Activated naive CD8-positive, alpha-beta T cell treated with anti-CD3 and anti-CD28 coated beads, Interleukin-2, amount 50 U/mL, for 24 hours (primary cell): ENCODE measurements around the gene TOMM6.
"Not testable (repeated sequence)": the region's sequence is repeated elsewhere in the genome, so short reads cannot be mapped to it uniquely, and the experiment has no call there.

Experiments used
- ATAC-seq: fragments of 150-1000 bp; cut with Tn5 transposase; one replicate; pipeline ENCODE4 v1.10.0; 2021
- DNase-seq: peaks from one replicate; pipeline ENCODE4 v3.0.0; 2021
- H3K27ac Mint-ChIP-seq: one replicate; pipeline ENCODE4 v1.8.0; 2021; ENCODE audit warnings: mild to moderate bottlenecking, mixed read lengths
- H3K27me3 Mint-ChIP-seq: one replicate; pipeline ENCODE4 v1.8.0; 2021; ENCODE audit warnings: mixed read lengths
- H3K36me3 Mint-ChIP-seq: one replicate; pipeline ENCODE4 v1.8.0; 2021; ENCODE audit warnings: low read depth, mixed read lengths
- H3K4me1 Mint-ChIP-seq: one replicate; pipeline ENCODE4 v1.8.0; 2021; ENCODE audit warnings: mixed read lengths
- H3K4me3 Mint-ChIP-seq: one replicate; pipeline ENCODE4 v1.8.0; 2021; ENCODE audit warnings: mild to moderate bottlenecking, moderate library complexity, mixed read lengths
- H3K9me3 Mint-ChIP-seq: one replicate; pipeline ENCODE4 v1.8.0; 2021; ENCODE audit warnings: mixed read lengths

TOMM6 gene

DNA sequence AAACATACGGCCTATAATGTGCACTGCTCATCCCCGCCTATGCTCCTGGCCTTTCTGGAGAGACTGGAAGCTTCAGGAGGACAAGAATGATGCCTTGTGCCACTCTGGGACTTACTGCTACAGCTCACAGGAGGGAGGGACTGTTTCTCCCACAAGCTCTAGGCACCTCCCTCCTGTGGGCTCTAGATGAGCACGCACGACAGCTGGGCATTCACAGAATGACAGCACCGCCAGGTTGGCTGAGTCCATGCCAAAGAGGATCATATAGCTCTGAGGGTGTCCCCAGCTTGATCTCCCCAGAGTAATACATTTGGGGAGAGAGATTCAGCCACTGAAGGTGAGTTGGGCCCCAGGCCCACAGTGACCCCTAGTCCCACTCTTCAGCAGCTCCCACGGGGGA lies 30.2 kb upstream of the TOMM6 start:
- H3K4me1 Mint-ChIP-seq = peaks cover 1% of the 10 kb centered on the region
- H3K36me3 Mint-ChIP-seq = no peaks in the 10 kb centered on the region
- ATAC-seq = no peak
- H3K9me3 Mint-ChIP-seq = no peaks in the 10 kb centered on the region
- DNase-seq = no peak
- H3K4me3 Mint-ChIP-seq = no peak overlapping the region
- no peak overlapping the region for H3K27ac Mint-ChIP-seq
- H3K27me3 Mint-ChIP-seq = peaks cover 5% of the 10 kb centered on the region

DNA sequence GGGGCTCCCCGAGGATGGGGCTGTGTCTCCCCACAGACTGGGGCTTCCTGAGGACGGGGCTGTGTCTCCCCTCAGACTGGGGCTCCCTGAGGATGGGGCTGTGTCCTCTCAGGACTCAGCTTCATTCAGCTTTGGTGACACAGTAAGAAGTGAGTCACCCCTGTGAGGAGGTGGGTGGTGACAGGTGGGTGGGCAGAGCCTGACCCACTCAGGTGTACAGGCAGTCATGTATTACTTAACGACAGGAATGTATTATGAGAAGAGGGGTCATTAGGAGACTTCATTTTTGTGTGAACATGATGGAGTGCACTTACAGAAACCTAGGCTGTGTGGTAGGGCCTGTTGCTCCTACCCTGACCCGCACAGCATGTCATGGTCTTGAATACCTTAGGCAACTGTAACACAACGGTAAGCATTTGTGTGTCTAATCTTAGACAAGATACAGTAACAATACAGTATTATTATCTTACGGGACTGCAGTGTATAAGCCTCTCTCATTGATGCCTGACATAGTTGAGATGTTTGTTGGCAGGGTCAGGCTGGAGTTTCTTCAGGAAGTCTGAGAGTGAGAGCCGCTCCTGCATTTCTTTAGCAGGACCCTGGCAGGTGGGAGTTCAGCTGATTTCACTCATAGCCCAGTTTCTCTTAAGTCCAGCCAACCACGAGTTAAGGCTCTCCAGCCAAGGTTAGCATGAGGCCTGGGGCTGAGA lies 29.4 kb upstream of the TOMM6 start:
- no peak for DNase-seq
- H3K27ac Mint-ChIP-seq = no peak overlapping the region

DNA sequence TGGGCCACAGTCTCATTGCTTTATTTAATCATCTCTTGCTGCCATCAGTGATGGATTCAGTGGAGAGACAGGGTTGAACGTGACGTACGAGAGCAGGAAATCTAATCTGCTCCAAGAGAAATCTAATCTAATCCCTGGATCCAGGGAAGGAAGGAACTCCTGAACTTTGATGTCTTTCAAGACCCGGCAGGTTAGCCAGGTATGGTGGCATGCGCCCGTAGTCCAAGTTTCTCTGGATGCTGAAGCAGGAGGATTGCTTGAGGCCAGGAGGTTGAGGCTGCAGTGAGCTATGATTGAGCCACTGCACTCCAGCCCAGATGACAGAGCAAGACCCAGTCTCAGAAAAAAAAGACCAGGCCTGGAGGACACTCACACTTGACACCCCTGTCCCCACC lies 28.9 kb upstream of the TOMM6 start:
- Mint-ChIP-seq H3K27ac (no peak overlapping the region), H3K36me3 (no peaks in the 10 kb centered on the region), H3K9me3 (no peaks in the 10 kb centered on the region), H3K4me3 (no peak overlapping the region), H3K27me3 (peaks cover 5% of the 10 kb centered on the region), H3K4me1 (peaks cover 1% of the 10 kb centered on the region)
- no peak for DNase-seq
- no peak for ATAC-seq

More for the DNA sequence above, 29.4 kb upstream of the TOMM6 start:
- no peak for ATAC-seq
- no peaks in the 10 kb centered on the region for H3K36me3 Mint-ChIP-seq
- peaks cover 5% of the 10 kb centered on the region for H3K27me3 Mint-ChIP-seq
- no peak overlapping the region for H3K4me3 Mint-ChIP-seq
- peaks cover 1% of the 10 kb centered on the region for H3K4me1 Mint-ChIP-seq
- H3K9me3 Mint-ChIP-seq = no peaks in the 10 kb centered on the region

GRCh38 chr6:41759106-41759904 lies 28.2 kb upstream of the TOMM6 start:
- peaks cover 1% of the 10 kb centered on the region for H3K4me1 Mint-ChIP-seq
- H3K27ac Mint-ChIP-seq = no peak overlapping the region
- no peaks in the 10 kb centered on the region for H3K9me3 Mint-ChIP-seq
- no peak overlapping the region for H3K4me3 Mint-ChIP-seq
- H3K27me3 Mint-ChIP-seq = peaks cover 5% of the 10 kb centered on the region
- H3K36me3 Mint-ChIP-seq = no peaks in the 10 kb centered on the region
- DNase-seq = no peak
- ATAC-seq = no peak

GRCh38 chr6:41759905-41760579 lies 27.5 kb upstream of the TOMM6 start:
- Mint-ChIP-seq H3K4me3 (no peak overlapping the region), H3K9me3 (no peaks in the 10 kb centered on the region), H3K4me1 (peaks cover 1% of the 10 kb centered on the region), H3K27ac (no peak overlapping the region), H3K27me3 (peaks cover 5% of the 10 kb centered on the region), H3K36me3 (no peaks in the 10 kb centered on the region)
- no peak for ATAC-seq
- no peak for DNase-seq

DNA sequence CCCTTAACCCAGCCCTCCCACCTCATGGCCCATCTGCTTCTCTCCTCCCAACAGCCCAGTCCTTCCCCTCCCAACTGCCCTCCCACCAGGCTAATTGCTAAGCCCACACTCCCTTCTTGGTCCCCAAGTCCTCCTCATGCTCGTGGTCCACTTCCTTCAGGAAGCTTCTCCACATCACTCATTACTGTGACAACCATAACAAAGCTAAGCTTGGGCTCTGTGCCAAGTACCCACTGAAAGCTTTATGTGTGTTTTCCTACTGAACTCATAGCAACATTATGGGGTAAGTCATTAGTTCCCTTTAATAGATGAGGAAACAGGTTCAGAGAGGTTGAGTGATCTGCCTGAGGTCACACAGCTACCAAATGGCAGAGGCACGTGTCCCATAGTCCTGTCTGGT lies 24.0 kb upstream of the TOMM6 start:
- H3K27ac Mint-ChIP-seq = no peak overlapping the region
- no peak for ATAC-seq
- no peak overlapping the region for H3K4me3 Mint-ChIP-seq
- peaks cover 5% of the 10 kb centered on the region for H3K27me3 Mint-ChIP-seq
- no peak for DNase-seq
- no peaks in the 10 kb centered on the region for H3K9me3 Mint-ChIP-seq
- no peaks in the 10 kb centered on the region for H3K36me3 Mint-ChIP-seq
- no peaks in the 10 kb centered on the region for H3K4me1 Mint-ChIP-seq

DNA sequence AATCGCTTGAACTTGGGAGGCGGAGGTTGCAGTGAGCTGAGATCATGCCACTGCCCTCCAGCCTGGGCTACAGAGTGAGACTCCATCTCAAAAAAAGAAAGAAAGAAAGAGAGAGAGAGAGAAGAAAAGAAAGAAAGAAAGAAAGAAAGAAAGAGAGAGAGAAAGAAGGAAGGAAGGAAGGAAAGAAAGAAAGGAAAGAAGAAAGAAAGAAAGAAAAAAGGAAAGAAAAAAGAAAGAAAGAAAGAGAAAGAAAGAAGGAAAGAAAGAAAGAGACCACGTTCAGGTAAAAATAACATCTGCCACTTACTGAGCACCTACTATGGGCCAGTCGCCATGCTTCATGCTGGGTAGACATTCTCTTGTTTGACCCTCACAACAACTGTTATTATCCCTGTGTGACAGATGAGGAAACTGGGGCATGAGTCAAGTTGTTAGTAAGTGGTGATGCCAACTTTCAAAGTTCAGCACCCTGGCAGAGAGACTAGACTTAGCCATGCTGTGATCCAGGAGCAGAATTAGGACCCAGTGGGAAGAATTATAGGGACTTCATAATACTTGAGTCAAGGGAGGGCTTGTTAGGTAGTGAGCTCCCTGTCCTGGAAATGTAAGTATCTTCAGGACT lies 21.3 kb upstream of the TOMM6 start:
- not testable (repeated sequence) for ATAC-seq, H3K27me3 Mint-ChIP-seq, H3K4me1 Mint-ChIP-seq, DNase-seq, H3K27ac Mint-ChIP-seq, H3K9me3 Mint-ChIP-seq, H3K4me3 Mint-ChIP-seq, H3K36me3 Mint-ChIP-seq

DNA sequence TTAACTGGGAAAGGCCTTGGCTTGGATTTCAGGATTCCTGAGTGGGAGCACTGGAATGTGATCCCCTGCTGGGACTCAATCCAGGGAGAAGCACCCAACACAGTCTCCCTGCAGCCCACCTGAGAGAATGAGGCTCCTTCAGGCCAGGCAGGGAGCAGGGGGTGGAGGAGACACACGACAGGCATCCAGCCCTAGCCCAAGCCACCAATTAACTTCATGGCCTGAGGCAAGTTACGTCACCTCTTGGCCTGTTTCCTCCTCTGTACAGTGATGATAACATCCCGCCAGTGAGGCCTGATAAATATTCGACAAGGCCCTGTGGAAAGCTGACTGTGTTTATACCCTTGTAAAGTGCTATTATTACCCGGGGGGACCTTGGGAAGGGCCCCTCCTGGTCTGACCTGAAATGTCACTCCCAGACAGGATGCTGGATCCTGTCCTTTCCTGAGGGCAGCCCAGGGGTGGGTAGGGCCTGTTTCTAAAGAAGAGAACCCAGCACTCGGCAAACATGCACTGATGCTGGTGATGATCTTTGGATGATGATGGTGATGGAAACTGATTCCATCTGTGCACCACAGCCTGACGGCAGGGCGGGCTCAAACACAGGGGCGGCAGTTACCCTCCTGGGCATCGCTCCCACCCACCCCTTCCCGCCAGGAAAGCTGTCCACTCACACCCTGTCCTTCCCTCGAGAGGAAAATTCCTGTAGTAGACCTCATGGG lies 20.2 kb upstream of the TOMM6 start:
- ATAC-seq = no peak
- Mint-ChIP-seq H3K27me3 (no peaks in the 10 kb centered on the region), H3K27ac (no peak overlapping the region), H3K36me3 (no peaks in the 10 kb centered on the region), H3K9me3 (no peaks in the 10 kb centered on the region), H3K4me1 (peaks cover 2% of the 10 kb centered on the region), H3K4me3 (no peak overlapping the region)
- no peak for DNase-seq

- no peak overlapping the region for H3K27ac Mint-ChIP-seq
- H3K4me3 Mint-ChIP-seq = no peak overlapping the region
- no peaks in the 10 kb centered on the region for H3K9me3 Mint-ChIP-seq
- peaks cover 2% of the 10 kb centered on the region for H3K4me1 Mint-ChIP-seq
- DNase-seq (no peak), ATAC-seq (no peak)
- H3K36me3 Mint-ChIP-seq = peaks cover 2% of the 10 kb centered on the region
- H3K27me3 Mint-ChIP-seq = no peaks in the 10 kb centered on the region
These were observed 18.8 kb upstream of the TOMM6 start for GRCh38 chr6:41768545-41769308.

- DNase-seq (no peak), ATAC-seq (no peak)
- Mint-ChIP-seq H3K27ac (no peak overlapping the region), H3K4me3 (no peak overlapping the region), H3K9me3 (no peaks in the 10 kb centered on the region), H3K36me3 (peaks cover 2% of the 10 kb centered on the region), H3K27me3 (no peaks in the 10 kb centered on the region), H3K4me1 (peaks cover 2% of the 10 kb centered on the region)
These were observed 18.1 kb upstream of the TOMM6 start for GRCh38 chr6:41769376-41769775.

- H3K36me3 Mint-ChIP-seq = peaks cover 2% of the 10 kb centered on the region
- ATAC-seq (no peak), DNase-seq (no peak)
- H3K9me3 Mint-ChIP-seq = no peaks in the 10 kb centered on the region
- no peak overlapping the region for H3K27ac Mint-ChIP-seq
- peaks cover 2% of the 10 kb centered on the region for H3K4me1 Mint-ChIP-seq
- H3K27me3 Mint-ChIP-seq = no peaks in the 10 kb centered on the region
- no peak overlapping the region for H3K4me3 Mint-ChIP-seq
These were observed 17.0 kb upstream of the TOMM6 start for GRCh38 chr6:41770381-41771057.

DNA sequence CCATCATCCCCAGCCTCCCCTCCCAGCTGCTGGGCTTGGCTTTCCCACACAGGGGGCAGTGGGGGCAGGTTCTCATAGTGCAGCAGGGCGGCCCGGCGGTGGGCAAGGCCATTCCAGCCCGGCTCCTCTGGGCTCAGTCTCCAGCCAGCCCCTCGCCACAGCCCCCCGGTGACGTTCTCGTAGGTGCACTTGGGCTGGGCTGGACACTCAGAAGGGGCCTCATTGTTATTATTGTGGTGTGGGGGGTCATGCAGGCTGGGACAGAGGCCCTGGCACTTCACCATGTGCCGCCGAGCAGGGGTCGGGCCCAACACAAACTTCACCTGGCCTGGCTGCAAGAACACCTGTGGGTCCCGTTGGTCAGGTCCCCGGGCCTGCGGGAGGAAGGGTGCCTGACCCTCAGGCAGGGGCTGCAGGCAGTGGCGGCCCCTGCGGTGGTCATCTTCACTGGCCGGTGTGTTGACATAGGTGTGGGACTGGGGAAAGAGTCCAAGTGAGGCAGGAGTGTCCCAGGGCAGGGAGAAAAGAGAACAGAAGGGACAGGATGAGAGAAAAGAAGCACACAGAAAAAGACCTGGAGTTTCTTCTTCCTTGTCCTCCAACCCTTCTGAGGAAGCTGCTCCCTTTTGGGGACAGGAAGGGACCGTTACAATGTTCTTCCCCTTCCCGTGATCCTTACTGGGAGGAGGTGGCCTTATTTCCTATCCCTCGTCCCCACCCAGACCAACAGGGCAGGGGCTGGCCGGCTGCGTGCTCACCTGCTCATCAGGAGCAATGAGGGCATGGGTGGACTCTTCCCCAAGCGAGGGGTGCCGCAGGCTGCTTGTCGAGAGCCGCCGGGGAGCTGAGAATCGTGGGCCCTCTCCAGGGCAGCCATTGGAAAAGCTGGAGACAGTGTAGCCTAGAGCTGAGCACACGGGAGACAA lies 16.2 kb upstream of the TOMM6 start:
- no peak for DNase-seq
- Mint-ChIP-seq H3K4me3 (no peak overlapping the region), H3K27me3 (no peaks in the 10 kb centered on the region), H3K4me1 (peaks cover 2% of the 10 kb centered on the region), H3K27ac (no peak overlapping the region), H3K9me3 (no peaks in the 10 kb centered on the region), H3K36me3 (peaks cover 2% of the 10 kb centered on the region)
- ATAC-seq = no peak
